IPS-18c (cell line): ENCODE measurements around the gene MDH1B.

Source experiments
- H3K4me3 ChIP-seq: 2 replicates; pipeline ENCODE4 v1.7.0; 2013; ENCODE audit warnings: low read depth, mild to moderate bottlenecking, low read length, moderate library complexity; ENCODE audit not compliant: insufficient read depth
- H3K9me3 ChIP-seq: one replicate; pipeline ENCODE4 v1.6.1; 2013; ENCODE audit warnings: mild to moderate bottlenecking, low read length, moderate library complexity; ENCODE audit not compliant: control insufficient read depth, insufficient read depth

MDH1B gene

DNA sequence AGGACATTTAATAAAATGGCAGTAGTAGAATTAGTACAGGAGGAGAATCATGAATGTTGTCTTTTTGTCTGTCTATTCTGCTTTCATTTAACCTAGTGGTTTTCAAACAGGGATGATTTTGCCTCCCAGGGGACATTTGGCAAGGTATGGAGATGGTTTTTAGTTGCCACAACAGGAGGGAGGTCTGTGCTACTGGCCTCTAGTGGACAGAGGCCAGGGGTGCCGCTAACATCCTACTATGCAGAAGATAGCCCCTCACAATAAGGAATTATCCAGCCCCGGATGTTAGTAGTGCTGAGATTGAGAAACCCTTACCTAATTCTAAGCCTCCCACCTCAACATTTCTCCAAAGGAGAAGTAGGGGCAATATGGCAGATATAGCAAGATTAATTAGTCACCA is 18.6 kb upstream of the MDH1B start:
- no peak overlapping the region for H3K4me3 ChIP-seq
- no peaks in the 10 kb centered on the region for H3K9me3 ChIP-seq

- Histone ChIP-seq H3K4me3 (no peak overlapping the region), H3K9me3 (no peaks in the 10 kb centered on the region)
Measured at GRCh38 chr2:206780671-206781070, 15.5 kb upstream of the MDH1B start.

GRCh38 chr2:206776432-206776831 is 11.3 kb upstream of the MDH1B start:
- Histone ChIP-seq H3K9me3 (no peaks in the 10 kb centered on the region), H3K4me3 (no peak overlapping the region)

DNA sequence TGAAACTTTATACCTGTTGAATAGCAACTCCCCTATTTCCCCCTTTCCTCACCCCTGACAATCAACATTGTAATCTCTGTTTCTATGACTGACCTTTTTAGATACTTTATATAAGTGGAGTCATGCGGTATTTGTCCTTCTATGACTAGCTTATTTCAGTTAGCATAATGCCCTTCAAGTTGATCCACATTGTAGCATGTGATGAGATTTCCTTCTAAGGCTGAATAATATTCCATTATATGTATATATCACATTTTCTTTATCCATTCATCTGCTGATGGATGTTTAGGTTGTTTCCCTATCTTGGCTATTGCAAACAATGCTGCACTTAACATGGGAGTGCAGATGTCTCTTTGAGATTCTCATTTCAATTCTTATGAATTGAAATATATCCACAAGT is 9.7 kb upstream of the MDH1B start:
- Histone ChIP-seq H3K4me3 (no peak overlapping the region), H3K9me3 (no peaks in the 10 kb centered on the region)

- H3K4me3 ChIP-seq, result peak overlapping the region; percentile 71
- H3K9me3 ChIP-seq, result no peaks in the 10 kb centered on the region
Measured at GRCh38 chr2:206766057-206766930, 1.2 kb upstream of the MDH1B start.

GRCh38 chr2:206764673-206765241 is 371 bp downstream of the MDH1B start:
- Histone ChIP-seq H3K9me3 (no peaks in the 10 kb centered on the region), H3K4me3 (peak overlapping the region; percentile 71)

DNA sequence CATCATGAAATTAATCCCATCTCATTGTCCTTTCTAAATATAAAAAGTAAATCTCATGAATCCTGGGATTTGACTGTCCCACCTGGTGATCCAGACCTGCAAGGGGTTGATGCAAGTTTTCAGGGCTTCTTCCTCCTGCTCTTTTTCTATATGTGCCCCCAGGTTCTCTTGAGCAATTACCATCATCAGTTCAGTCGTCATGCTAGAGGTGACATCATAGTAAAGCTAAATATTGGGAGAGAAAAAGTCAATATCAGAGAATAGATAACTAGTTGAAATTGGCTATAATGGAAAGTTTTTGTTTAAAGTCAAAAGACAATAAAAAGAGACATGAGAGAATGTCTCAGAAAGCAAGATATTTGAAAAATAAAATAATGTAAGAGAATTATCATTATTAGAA is 8.3 kb downstream of the MDH1B start:
- Histone ChIP-seq H3K9me3 (no peaks in the 10 kb centered on the region), H3K4me3 (no peak overlapping the region)

DNA sequence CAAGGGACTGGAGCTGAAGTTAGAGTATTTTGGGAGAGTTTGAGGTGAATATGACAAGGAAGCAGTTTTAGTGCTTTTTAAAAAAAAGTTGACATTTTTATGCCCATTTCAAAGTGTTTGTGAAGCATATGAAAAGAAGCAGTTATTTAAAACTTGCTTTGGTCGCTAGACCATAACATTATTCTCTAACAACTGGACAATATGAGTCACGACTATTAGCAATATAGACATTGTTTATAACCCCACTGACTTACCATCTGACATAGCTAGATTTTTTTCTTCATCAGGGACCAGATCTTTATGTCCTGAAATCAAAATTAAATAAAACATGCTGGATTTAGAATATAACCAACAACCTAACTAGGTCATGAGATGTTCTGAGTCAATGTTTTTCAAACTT is 24.3 kb downstream of the MDH1B start:
- no peaks in the 10 kb centered on the region for H3K9me3 ChIP-seq
- H3K4me3 ChIP-seq, result no peak overlapping the region

DNA sequence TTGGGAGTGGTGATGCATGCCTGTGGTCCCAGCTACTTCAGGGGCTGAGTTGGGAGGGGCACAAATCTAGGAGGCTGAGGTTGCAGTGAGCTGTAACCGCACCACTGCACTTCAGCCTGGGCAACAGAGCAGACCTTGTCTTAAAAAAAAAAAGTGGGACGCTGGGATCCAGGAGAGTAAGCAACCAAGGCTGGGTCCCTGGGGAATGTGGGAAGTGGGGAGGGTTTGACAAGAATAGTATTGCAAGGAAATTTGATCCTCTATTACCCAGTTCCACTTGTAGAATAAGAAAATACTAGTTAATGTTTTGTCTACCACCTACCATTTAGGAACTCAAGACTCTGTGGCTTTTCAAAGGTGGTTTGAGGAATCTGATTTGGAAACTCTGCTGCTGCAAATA is 25.9 kb downstream of the MDH1B start:
- no peak overlapping the region for H3K4me3 ChIP-seq
- no peaks in the 10 kb centered on the region for H3K9me3 ChIP-seq

GRCh38 chr2:206736935-206737334 is 28.2 kb downstream of the MDH1B start:
- no peaks in the 10 kb centered on the region for H3K9me3 ChIP-seq
- H3K4me3 ChIP-seq, result no peak overlapping the region

DNA sequence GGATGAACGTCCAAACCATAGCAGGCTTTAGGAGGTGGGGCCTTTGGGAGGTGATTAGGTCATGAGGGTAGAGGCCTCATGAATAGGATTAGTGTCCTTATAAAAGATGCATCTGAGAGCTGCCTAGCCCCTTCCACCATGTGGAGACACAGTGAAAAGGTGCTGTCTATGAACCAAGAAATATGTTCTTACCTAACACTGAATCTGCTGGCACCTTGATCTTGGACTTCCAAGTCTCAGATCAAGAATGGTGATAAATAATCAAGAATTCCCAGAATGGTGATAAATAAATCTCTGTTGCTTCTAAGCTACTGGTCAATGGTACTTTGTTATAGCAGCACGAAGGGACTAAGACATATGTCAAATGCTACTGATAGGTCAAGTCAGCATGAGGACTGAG is 31.8 kb downstream of the MDH1B start:
- H3K9me3 ChIP-seq, result no peaks in the 10 kb centered on the region
- no peak overlapping the region for H3K4me3 ChIP-seq

- no peaks in the 10 kb centered on the region for H3K9me3 ChIP-seq
- no peak overlapping the region for H3K4me3 ChIP-seq
Measured at GRCh38 chr2:206728277-206729199, 36.6 kb downstream of the MDH1B start.

DNA sequence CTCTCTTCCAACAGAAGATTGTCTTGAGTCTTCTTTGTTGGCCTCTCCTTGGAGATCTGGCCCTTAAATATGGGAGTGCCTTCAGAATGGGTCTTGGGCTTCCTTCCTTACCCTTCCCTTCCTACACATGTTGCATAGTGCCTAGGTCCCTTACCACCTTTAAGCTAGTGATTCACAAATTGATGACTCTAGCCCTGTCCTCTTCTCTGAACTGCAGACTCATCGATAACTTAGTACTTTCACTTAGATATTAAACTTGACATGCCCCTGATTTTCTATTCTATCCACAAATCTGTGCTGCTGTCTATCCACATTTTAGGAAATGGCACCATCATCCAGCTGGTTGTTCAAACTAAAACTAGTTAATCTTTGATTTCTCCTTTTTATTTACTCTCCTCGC is 37.8 kb downstream of the MDH1B start:
- H3K9me3 ChIP-seq, result no peaks in the 10 kb centered on the region
- H3K4me3 ChIP-seq, result no peak overlapping the region

GRCh38 chr2:206723288-206723687 is 41.8 kb downstream of the MDH1B start:
- no peaks in the 10 kb centered on the region for H3K9me3 ChIP-seq
- no peak overlapping the region for H3K4me3 ChIP-seq

GRCh38 chr2:206721256-206721920 is 43.7 kb downstream of the MDH1B start:
- no peaks in the 10 kb centered on the region for H3K9me3 ChIP-seq
- no peak overlapping the region for H3K4me3 ChIP-seq

GRCh38 chr2:206718296-206718695 is 46.8 kb downstream of the MDH1B start, which contains the start of gene DYTN:
Gene DYTN, minus strand, starts transcription at chr2:206718396. Its CDS starts 117 bp downstream, at chr2:206718279.
- Histone ChIP-seq H3K4me3 (no peak within 1 kb of the TSS), H3K9me3 (no peaks in the 10 kb centered on the region)

DNA sequence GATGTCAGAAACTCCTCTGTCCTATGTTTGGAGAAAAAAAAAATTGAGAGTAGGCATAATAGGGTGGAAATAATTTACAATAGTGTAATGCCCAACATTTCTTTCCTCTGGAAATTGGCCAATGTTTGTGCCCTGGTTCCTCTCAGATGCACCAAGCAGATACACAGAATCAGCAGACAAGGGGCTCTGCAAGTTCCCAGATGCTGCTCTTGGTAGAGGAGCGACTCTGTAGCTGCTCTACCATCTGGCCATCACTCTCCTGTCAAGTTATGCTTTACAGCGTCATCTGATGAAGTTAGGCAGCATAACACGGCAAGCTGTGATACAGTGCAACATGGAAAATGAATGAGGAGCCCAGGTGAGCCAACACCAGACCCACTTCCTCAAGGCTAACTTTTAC is 48.5 kb downstream of the MDH1B start:
- no peaks in the 10 kb centered on the region for H3K9me3 ChIP-seq

More for the DNA sequence above, 48.5 kb downstream of the MDH1B start:
- H3K4me3 ChIP-seq, result no peak overlapping the region
